WTC11 (cell line): Measurements from ENCODE around the gene RPL19. TPM values are rescaled to one million over a fixed set of nuclear protein-coding genes. Genes with fewer than 3 reads are reported as not detected.
A peak's percentile ranks its signal among the peaks of the same experiment; 100 is the strongest.

Experiments used
- ATAC-seq: fragments of 200-7000 bp; cut with Tn5 transposase; 2 replicates; pipeline ENCODE4 v1.10.0; 2021; ENCODE audit warnings: mild to moderate bottlenecking, moderate library complexity
- CTCF ChIA-PET: fragments of 300-600 bp; sonication (Branson Sonifier 250); formaldehyde crosslinking; loops from one replicate; lab custom pipeline; 2021; ENCODE audit warnings: antibody characterized with exemption; lab: Charles Lee
- POLR2A ChIA-PET: fragments of 350-600 bp; sonication (Branson Sonifier 250); formaldehyde crosslinking; loops from one replicate; lab custom pipeline; 2021; ENCODE audit warnings: antibody characterized with exemption; lab: Charles Lee
- DNase-seq: peaks from one replicate; pipeline ENCODE4 v3.0.0; 2021; ENCODE audit warnings: low spot score
- H3K27ac Mint-ChIP-seq: 2 replicates; pipeline ENCODE4 v1.8.0; 2021; ENCODE audit warnings: mixed read lengths
- H3K27me3 Mint-ChIP-seq: 2 replicates; pipeline ENCODE4 v1.8.0; 2021; ENCODE audit warnings: low read depth, mild to moderate bottlenecking, moderate library complexity, mixed read lengths
- H3K36me3 Mint-ChIP-seq: 2 replicates; pipeline ENCODE4 v1.8.0; 2021; ENCODE audit warnings: mixed read lengths
- H3K4me1 Mint-ChIP-seq: 2 replicates; pipeline ENCODE4 v1.8.0; 2022; ENCODE audit warnings: mixed read lengths
- H3K4me3 Mint-ChIP-seq: 2 replicates; pipeline ENCODE4 v1.8.0; 2021; ENCODE audit warnings: mild to moderate bottlenecking, moderate library complexity, mixed read lengths
- H3K9me3 Mint-ChIP-seq: 2 replicates; pipeline ENCODE4 v1.8.0; 2021; ENCODE audit warnings: mixed read lengths
- ATF1 ChIP-seq: sonication (generic); formaldehyde crosslinking; IDR thresholded peaks from 2 replicates; pipeline ENCODE4 v1.8.1; 2023; ENCODE audit warnings: mild to moderate bottlenecking, moderate library complexity, missing genetic modification reagents
- ATF6 ChIP-seq: sonication (generic); formaldehyde crosslinking; IDR thresholded peaks from 2 replicates; pipeline ENCODE4 v1.8.1; 2023; ENCODE audit warnings: mild to moderate bottlenecking, missing genetic modification reagents
- CREM ChIP-seq: sonication (generic); formaldehyde crosslinking; IDR thresholded peaks from 2 replicates; pipeline ENCODE4 v1.8.1; 2022; ENCODE audit warnings: mild to moderate bottlenecking, missing genetic modification reagents, moderate library complexity
- E2F4 ChIP-seq: sonication (generic); formaldehyde crosslinking; IDR thresholded peaks from 2 replicates; pipeline ENCODE4 v1.8.1; 2022; ENCODE audit warnings: low read depth, mild to moderate bottlenecking, moderate library complexity, missing genetic modification reagents, borderline replicate concordance
- EMX1 ChIP-seq: fragments of 250-450 bp; sonication (Bioruptor Pico); IDR thresholded peaks from 2 replicates; pipeline ENCODE4 v1.8.0; 2021; ENCODE audit warnings: mild to moderate bottlenecking
- FOXK1 ChIP-seq: sonication (generic); formaldehyde crosslinking; IDR thresholded peaks from 2 replicates; pipeline ENCODE4 v1.8.0; 2022; ENCODE audit warnings: mild to moderate bottlenecking, moderate library complexity, missing genetic modification reagents
- FOXP1 ChIP-seq: sonication (generic); formaldehyde crosslinking; IDR thresholded peaks from 2 replicates; pipeline ENCODE4 v1.8.0; 2022; ENCODE audit warnings: missing genetic modification reagents, mild to moderate bottlenecking, moderate library complexity, borderline replicate concordance
- MYBL2 ChIP-seq: sonication (generic); formaldehyde crosslinking; IDR thresholded peaks from 2 replicates; pipeline ENCODE4 v1.8.1; 2023; ENCODE audit warnings: mild to moderate bottlenecking, moderate library complexity, missing genetic modification reagents
- NFYB ChIP-seq: sonication (generic); formaldehyde crosslinking; conservative IDR thresholded peaks from 2 replicates; pipeline ENCODE4 v1.8.0; 2022; ENCODE audit warnings: low read depth, missing genetic modification reagents
- NR2C2 ChIP-seq: sonication (generic); formaldehyde crosslinking; IDR thresholded peaks from 2 replicates; pipeline ENCODE4 v1.8.0; 2022; ENCODE audit warnings: mild to moderate bottlenecking, missing genetic modification reagents
- PRRX2 ChIP-seq: fragments of 250-450 bp; sonication (Bioruptor Pico); IDR thresholded peaks from 2 replicates; pipeline ENCODE4 v1.8.0; 2021; ENCODE audit warnings: mild to moderate bottlenecking
- TCF7 ChIP-seq: sonication (generic); formaldehyde crosslinking; IDR thresholded peaks from 2 replicates; pipeline ENCODE4 v1.8.0; 2022; ENCODE audit warnings: mild to moderate bottlenecking, low read depth, missing genetic modification reagents, moderate library complexity
- TEAD4 ChIP-seq: sonication (generic); formaldehyde crosslinking; IDR thresholded peaks from 2 replicates; pipeline ENCODE4 v1.8.0; 2022; ENCODE audit warnings: mild to moderate bottlenecking, missing genetic modification reagents
- ZNF416 ChIP-seq: fragments of 250-450 bp; sonication (Bioruptor Pico); IDR thresholded peaks from 2 replicates; pipeline ENCODE4 v1.9.0; 2021; ENCODE audit warnings: mild to moderate bottlenecking, inconsistent platforms
- ZNF423 ChIP-seq: fragments of 250-450 bp; sonication (Bioruptor Pico); IDR thresholded peaks from 2 replicates; pipeline ENCODE4 v2.1.2; 2022; ENCODE audit warnings: mild to moderate bottlenecking, moderate library complexity
- total RNA-seq: library from RNA; stranded (reverse); gene quantifications from 3 replicates; pipeline ENCODE4 v1.2.3, GENCODE V29; 2021
- TF ChIP-seq, protein P1 (sequence below): sonication (generic); formaldehyde crosslinking; IDR thresholded peaks from 2 replicates; pipeline ENCODE4 v1.8.0; 2022; ENCODE audit warnings: mild to moderate bottlenecking, missing genetic modification reagents
- TF ChIP-seq, protein P2 (sequence below): sonication (generic); formaldehyde crosslinking; conservative IDR thresholded peaks from 2 replicates; pipeline ENCODE4 v1.8.1; 2023; ENCODE audit warnings: mild to moderate bottlenecking, low read depth, missing genetic modification reagents, moderate library complexity

The RPL19 gene
- total RNA-seq, 1 experiment from 2014 or later: 1,970 TPM

GRCh38 chr17:39165178-39165840 is 34.8 kb upstream of the RPL19 start:
- H3K4me1 Mint-ChIP-seq: peaks cover 21% of the 10 kb centered on the region
- TF ChIP-seq, protein P1, sequence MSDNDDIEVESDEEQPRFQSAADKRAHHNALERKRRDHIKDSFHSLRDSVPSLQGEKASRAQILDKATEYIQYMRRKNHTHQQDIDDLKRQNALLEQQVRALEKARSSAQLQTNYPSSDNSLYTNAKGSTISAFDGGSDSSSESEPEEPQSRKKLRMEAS (CRISPR knock-in tag): no peak
- TF ChIP-seq TCF7 (CRISPR knock-in tag): 0 out of 2 replicates have a peak, but pooled peaks have one; percentile 23
- TF ChIP-seq, all 79 proteins: peak for 1
- H3K9me3 Mint-ChIP-seq: peaks cover 9% of the 10 kb centered on the region
- H3K4me3 Mint-ChIP-seq: peak overlapping the region; percentile 94
- POLR2A ChIA-PET: interaction anchor here (0.9 to 3.4 kb wide), 9 partner anchors 10 to 296 kb away, joined by 3 to 21 read pairs (median 4); partner anchors contain the start of genes LASP1, RPL19 and STAC2
- peak; percentile 1; the same call in 1 of the 2 replicates for ATAC-seq
- CTCF ChIA-PET: interaction anchor here (0.5 to 7.0 kb wide), 78 partner anchors 9 to 1555 kb away, joined by 3 to 284 read pairs (median 4); partner anchors contain the start of genes CACNB1, FBXO47, PLXDC1 and PSMB3
- H3K36me3 Mint-ChIP-seq: peaks cover 6% of the 10 kb centered on the region
- H3K27ac Mint-ChIP-seq: no peak overlapping the region
- peak; percentile 37 for DNase-seq
- H3K27me3 Mint-ChIP-seq: peaks cover 50% of the 10 kb centered on the region

DNA sequence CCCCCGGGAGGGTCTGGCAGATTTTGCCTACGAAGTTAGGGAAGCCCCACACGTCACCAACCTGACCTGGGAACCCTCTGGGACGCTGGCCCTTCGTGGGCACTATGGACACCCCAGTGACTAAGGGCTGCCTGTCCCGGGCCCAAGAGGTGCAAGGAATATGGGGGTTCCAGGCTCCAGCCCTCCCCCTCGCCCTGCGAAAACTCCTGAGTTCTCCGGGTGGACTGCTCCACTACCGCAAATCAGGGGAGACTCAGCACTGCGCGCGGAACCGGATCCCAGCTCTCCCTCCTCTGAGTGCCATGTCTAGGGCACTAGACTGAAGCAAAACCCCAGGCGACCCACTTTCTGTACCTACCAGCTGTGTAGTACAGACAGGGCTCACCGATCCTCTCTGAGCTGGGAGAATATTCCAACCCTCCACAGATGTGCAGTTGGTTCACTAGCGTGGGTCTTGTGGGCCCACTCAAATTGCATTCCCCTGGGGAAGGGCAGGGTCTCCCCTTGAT is 34.2 kb upstream of the RPL19 start, which contains the start of gene ARL5C:
Gene ARL5C, minus strand, starts transcription at position 321 of the 509 bp plus-strand sequence. CDS start 401 bp downstream, outside the sequence.
- Mint-ChIP-seq H3K4me3 (peak within 1 kb of the TSS; percentile 94), H3K9me3 (peaks cover 9% of the 10 kb centered on the region), H3K4me1 (peaks cover 21% of the 10 kb centered on the region), H3K27ac (no peak within 1 kb of the TSS), H3K36me3 (peaks cover 6% of the 10 kb centered on the region), H3K27me3 (peaks cover 55% of the 10 kb centered on the region)
- TF ChIP-seq, protein P2, sequence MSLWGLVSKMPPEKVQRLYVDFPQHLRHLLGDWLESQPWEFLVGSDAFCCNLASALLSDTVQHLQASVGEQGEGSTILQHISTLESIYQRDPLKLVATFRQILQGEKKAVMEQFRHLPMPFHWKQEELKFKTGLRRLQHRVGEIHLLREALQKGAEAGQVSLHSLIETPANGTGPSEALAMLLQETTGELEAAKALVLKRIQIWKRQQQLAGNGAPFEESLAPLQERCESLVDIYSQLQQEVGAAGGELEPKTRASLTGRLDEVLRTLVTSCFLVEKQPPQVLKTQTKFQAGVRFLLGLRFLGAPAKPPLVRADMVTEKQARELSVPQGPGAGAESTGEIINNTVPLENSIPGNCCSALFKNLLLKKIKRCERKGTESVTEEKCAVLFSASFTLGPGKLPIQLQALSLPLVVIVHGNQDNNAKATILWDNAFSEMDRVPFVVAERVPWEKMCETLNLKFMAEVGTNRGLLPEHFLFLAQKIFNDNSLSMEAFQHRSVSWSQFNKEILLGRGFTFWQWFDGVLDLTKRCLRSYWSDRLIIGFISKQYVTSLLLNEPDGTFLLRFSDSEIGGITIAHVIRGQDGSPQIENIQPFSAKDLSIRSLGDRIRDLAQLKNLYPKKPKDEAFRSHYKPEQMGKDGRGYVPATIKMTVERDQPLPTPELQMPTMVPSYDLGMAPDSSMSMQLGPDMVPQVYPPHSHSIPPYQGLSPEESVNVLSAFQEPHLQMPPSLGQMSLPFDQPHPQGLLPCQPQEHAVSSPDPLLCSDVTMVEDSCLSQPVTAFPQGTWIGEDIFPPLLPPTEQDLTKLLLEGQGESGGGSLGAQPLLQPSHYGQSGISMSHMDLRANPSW: no peak
- TF ChIP-seq ZNF423 (CRISPR knock-in tag) (no peak), NR2C2 (CRISPR knock-in tag) (no peak), TEAD4 (CRISPR knock-in tag) (no peak), ATF6 (CRISPR knock-in tag) (no peak), MYBL2 (CRISPR knock-in tag) (no peak), CREM (CRISPR knock-in tag) (no peak), NFYB (CRISPR knock-in tag) (no peak), FOXK1 (CRISPR knock-in tag) (no peak), PRRX2 (CRISPR knock-in tag) (no peak), FOXP1 (CRISPR knock-in tag) (no peak), E2F4 (CRISPR knock-in tag) (no peak), ZNF416 (CRISPR knock-in tag) (no peak), ATF1 (CRISPR knock-in tag) (no peak), EMX1 (CRISPR knock-in tag) (no peak)
- TF ChIP-seq, protein P1 (CRISPR knock-in tag): no peak
- ChIA-PET CTCF (interaction anchor here (1.1 to 7.0 kb wide), 21 partner anchors 8 to 295 kb away, joined by 3 to 284 read pairs (median 14); partner anchors contain the start of genes CACNB1, PLXDC1 and STAC2), POLR2A (interaction anchor here (0.6 to 3.4 kb wide), 5 partner anchors 9 to 144 kb away, joined by 3 to 21 read pairs (median 4); partner anchors contain the start of gene RPL19)
- ATAC-seq (no peak), DNase-seq (peak; percentile 38)
